Smooth muscle cell (in vitro differentiated cells): Measurements from ENCODE around the gene SLC38A11. TPM values are rescaled to one million over a fixed set of nuclear protein-coding genes. Genes with fewer than 3 reads are reported as not detected.
A peak's percentile ranks its signal among the peaks of the same experiment; 100 is the strongest.
"Not testable (repeated sequence)": the region's sequence is repeated elsewhere in the genome, so short reads cannot be mapped to it uniquely, and the experiment has no call there.

Experiments
- DNase-seq: peaks from one replicate; lab custom pipeline; 2025; ENCODE audit not compliant: unreplicated experiment; lab: John Stamatoyannopoulos, UW
- H2AFZ ChIP-seq: fragments of 200-600 bp; sonication (generic); 2 replicates; pipeline ENCODE4 v1.6.0; 2016; ENCODE audit warnings: antibody characterized with exemption, low read depth, mild to moderate bottlenecking
- H3F3A ChIP-seq: fragments of 200-600 bp; sonication (generic); 2 replicates; pipeline ENCODE4 v1.6.0; 2017; ENCODE audit warnings: antibody characterized with exemption, low read depth
- H3K27ac ChIP-seq: fragments of 200-600 bp; sonication (generic); 2 replicates; pipeline ENCODE4 v1.5.1; 2016; ENCODE audit warnings: low read depth, mild to moderate bottlenecking
- H3K27me3 ChIP-seq: fragments of 200-600 bp; sonication (generic); 2 replicates; pipeline ENCODE4 v1.6.1; 2016; ENCODE audit warnings: low read depth, mild to moderate bottlenecking
- H3K36me3 ChIP-seq: fragments of 200-600 bp; sonication (generic); 2 replicates; pipeline ENCODE4 v1.5.1; 2016; ENCODE audit warnings: low read depth
- H3K4me1 ChIP-seq: fragments of 200-600 bp; sonication (generic); 2 replicates; pipeline ENCODE4 v1.5.1; 2016; ENCODE audit warnings: low read depth
- H3K4me2 ChIP-seq: fragments of 200-600 bp; sonication (generic); 2 replicates; pipeline ENCODE4 v1.6.0; 2016; ENCODE audit warnings: mild to moderate bottlenecking
- H3K4me3 ChIP-seq: fragments of 200-600 bp; sonication (generic); 2 replicates; pipeline ENCODE4 v1.5.1; 2016; ENCODE audit warnings: mild to moderate bottlenecking
- H3K79me2 ChIP-seq: fragments of 200-600 bp; sonication (generic); 2 replicates; pipeline ENCODE4 v1.6.0; 2016; ENCODE audit warnings: low read depth, mild to moderate bottlenecking
- H3K9ac ChIP-seq: fragments of 200-600 bp; sonication (generic); 2 replicates; pipeline ENCODE4 v1.6.0; 2016; ENCODE audit warnings: low read depth
- H3K9me3 ChIP-seq: fragments of 200-600 bp; sonication (generic); replicated peaks from 2 replicates; pipeline ENCODE4 v1.5.1; 2016; ENCODE audit warnings: low read depth
- H4K20me1 ChIP-seq: fragments of 200-600 bp; sonication (generic); 2 replicates; pipeline ENCODE4 v1.6.0; 2016; ENCODE audit warnings: low read depth
- WGBS: methylation state at CpG from one replicate; pipeline ENCODE4 v1.1.7; 2016; ENCODE audit warnings: low lambda C conversion rate; 5-methylcytosine and 5-hydroxymethylcytosine counted together
- polyA plus RNA-seq: library from polyadenylated mRNA; unstranded; fragments of >200 nt; fragmentation: Nextera tagmentation; extraction: Ambion mirVana; gene quantifications from 2 replicates; pipeline ENCODE4 v1.2.1, GENCODE V29; 2016
- total RNA-seq: library from RNA; depleted of rRNA; stranded (reverse); fragments of >200 nt; gene quantifications from 2 replicates; pipeline ENCODE4 v1.2.3, GENCODE V29; 2014
- TF ChIP-seq, protein P1 (sequence below): fragments of 200-600 bp; sonication (generic); IDR thresholded peaks from 2 replicates; pipeline ENCODE4 v1.5.1; 2017; ENCODE audit warnings: borderline replicate concordance, mild to moderate bottlenecking, antibody characterized with exemption; ENCODE audit not compliant: insufficient read depth, poor library complexity, severe bottlenecking

The SLC38A11 gene
- total and polyA plus RNA-seq, 2 experiments from 2014 or later: not detected

DNA sequence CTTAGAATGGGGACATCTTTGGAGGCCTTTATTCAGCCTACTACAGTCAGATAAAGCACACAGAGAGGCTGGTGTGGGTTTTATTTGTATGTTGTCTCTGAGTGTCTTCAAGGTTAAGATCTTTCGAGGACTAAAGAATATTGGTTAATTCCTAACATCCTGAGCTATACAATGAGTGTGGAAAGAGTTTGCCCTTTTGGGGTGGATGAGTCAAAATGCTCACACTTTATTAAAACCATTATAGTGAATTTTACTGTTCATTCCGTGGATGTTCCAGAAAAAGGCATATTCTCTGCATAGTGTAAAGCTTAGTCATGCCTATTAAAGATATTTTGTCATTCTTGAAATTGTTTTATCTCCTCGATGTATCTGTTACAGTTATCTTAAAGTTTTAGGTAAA is 29.1 kb upstream of the SLC38A11 start:
- Histone ChIP-seq H3K4me1 (peaks cover 11% of the 10 kb centered on the region), H3K27ac (no peak overlapping the region), H3K4me3 (no peak overlapping the region), H3F3A (peaks cover 10% of the 10 kb centered on the region), H2AFZ (no peak overlapping the region), H3K9me3 (no peaks in the 10 kb centered on the region), H3K9ac (no peak overlapping the region), H3K27me3 (no peaks in the 10 kb centered on the region), H3K79me2 (no peaks in the 10 kb centered on the region), H3K36me3 (no peaks in the 10 kb centered on the region), H4K20me1 (no peaks in the 10 kb centered on the region), H3K4me2 (no peak overlapping the region)
- WGBS: 39% methylated on average over 3 of the region's 3 CpGs
- TF ChIP-seq, protein P1, sequence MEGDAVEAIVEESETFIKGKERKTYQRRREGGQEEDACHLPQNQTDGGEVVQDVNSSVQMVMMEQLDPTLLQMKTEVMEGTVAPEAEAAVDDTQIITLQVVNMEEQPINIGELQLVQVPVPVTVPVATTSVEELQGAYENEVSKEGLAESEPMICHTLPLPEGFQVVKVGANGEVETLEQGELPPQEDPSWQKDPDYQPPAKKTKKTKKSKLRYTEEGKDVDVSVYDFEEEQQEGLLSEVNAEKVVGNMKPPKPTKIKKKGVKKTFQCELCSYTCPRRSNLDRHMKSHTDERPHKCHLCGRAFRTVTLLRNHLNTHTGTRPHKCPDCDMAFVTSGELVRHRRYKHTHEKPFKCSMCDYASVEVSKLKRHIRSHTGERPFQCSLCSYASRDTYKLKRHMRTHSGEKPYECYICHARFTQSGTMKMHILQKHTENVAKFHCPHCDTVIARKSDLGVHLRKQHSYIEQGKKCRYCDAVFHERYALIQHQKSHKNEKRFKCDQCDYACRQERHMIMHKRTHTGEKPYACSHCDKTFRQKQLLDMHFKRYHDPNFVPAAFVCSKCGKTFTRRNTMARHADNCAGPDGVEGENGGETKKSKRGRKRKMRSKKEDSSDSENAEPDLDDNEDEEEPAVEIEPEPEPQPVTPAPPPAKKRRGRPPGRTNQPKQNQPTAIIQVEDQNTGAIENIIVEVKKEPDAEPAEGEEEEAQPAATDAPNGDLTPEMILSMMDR: no peak
- no peak for DNase-seq

DNA sequence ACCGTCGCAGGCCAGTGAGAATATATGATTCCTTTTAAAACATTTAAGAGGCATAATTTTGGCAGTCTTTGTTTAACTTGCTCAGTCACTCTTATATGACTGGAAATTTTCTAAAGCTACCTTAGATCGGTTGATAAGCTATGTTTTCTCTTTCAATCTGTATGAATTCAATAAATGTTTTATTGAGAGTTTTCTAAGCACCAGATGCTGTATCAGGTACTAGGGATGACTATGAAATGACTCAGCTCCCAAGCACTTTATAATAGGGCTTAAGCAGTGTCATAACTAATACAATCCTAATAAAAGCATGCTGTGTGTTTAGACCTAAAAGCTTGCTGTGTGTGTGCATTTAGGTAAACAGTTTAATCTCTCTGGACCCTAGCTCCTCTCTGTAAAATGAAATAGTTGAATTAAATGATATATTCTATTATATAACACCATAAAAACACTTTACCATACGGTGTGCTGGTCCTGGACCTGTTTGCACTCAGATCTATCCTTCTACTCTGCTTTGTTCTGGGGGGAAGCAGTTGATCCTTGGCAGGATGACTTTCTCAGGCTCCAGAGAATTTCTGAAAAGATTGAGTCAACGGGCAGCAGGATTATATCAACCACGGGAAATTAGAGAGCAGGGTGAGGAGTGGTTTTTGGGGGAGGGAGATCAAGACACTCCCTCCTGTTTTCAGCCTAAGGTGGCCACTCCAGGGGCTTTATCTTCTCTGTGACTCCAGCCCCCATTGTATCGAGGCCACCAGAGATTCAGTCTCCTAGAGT is 26.1 kb upstream of the SLC38A11 start:
- Histone ChIP-seq H3K4me3 (no peak overlapping the region), H3K36me3 (no peaks in the 10 kb centered on the region), H3K9ac (peak overlapping the region; percentile 35), H3K9me3 (no peaks in the 10 kb centered on the region), H3K27ac (peak overlapping the region; percentile 81), H2AFZ (no peak overlapping the region), H3K79me2 (no peaks in the 10 kb centered on the region), H3K4me2 (peak overlapping the region; percentile 71), H3K4me1 (peaks cover 11% of the 10 kb centered on the region), H3K27me3 (no peaks in the 10 kb centered on the region), H3F3A (peaks cover 10% of the 10 kb centered on the region), H4K20me1 (no peaks in the 10 kb centered on the region)
- WGBS: 57% methylated on average over 7 of the region's 7 CpGs
- no peak for DNase-seq
- TF ChIP-seq, protein P1: no peak

DNA sequence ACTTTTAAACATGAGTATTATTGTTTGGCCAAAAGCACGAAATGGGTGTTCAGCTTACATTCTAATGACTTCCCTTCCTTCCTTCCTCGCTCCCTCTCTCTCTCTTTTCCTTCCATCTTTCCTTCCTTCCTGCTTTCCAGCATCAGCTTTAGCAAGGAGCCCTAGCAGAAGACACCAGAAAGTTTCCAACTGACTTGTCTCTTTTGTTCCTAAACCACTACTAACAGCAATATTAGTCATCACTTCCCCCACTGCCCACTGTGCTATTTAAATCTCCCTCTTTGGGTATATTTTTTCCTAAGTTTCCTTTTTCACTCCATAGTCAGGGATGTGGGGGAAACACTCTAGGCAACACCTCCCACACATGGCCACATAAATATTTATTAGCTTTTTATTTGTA is 25.4 kb upstream of the SLC38A11 start:
- H2AFZ ChIP-seq, H3K36me3 ChIP-seq, DNase-seq, H3K79me2 ChIP-seq, H3K9me3 ChIP-seq, H4K20me1 ChIP-seq, H3K4me3 ChIP-seq, H3K27me3 ChIP-seq: not testable (repeated sequence)
- Histone ChIP-seq H3K27ac (peak overlapping the region; percentile 81), H3F3A (peaks cover 10% of the 10 kb centered on the region), H3K4me2 (peak overlapping the region; percentile 71), H3K9ac (peak overlapping the region; percentile 35), H3K4me1 (peaks cover 11% of the 10 kb centered on the region)
- WGBS: 92% methylated on average over 2 of the region's 2 CpGs

DNA sequence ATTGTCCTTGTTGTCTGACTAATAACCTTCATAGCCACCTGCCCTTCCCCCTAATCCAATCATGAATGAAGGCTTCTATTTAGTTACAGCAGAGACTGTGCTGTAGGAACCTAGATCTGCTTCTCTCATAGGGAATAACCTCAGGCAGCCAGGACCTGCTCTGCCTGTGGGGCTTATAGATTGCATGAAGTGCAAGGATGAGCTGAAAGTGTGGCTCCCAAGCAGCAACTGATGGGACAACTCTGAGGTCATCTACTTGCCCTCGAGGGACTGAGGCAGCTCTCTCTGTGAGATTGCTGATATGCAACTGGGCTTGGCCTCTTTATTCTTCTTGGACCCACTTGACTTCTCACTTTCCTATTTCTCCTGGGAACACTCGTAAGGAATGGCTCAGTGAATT is 23.8 kb upstream of the SLC38A11 start:
- no peak for DNase-seq
- Histone ChIP-seq H3K36me3 (no peaks in the 10 kb centered on the region), H3K27ac (no peak overlapping the region), H2AFZ (no peak overlapping the region), H3K4me1 (peaks cover 11% of the 10 kb centered on the region), H3K4me2 (no peak overlapping the region), H4K20me1 (no peaks in the 10 kb centered on the region), H3K4me3 (no peak overlapping the region), H3K27me3 (no peaks in the 10 kb centered on the region), H3F3A (peaks cover 10% of the 10 kb centered on the region), H3K9ac (no peak overlapping the region), H3K9me3 (no peaks in the 10 kb centered on the region), H3K79me2 (no peaks in the 10 kb centered on the region)
- 80% methylated on average over 2 of the region's 2 CpGs for WGBS
- TF ChIP-seq, protein P1: no peak

DNA sequence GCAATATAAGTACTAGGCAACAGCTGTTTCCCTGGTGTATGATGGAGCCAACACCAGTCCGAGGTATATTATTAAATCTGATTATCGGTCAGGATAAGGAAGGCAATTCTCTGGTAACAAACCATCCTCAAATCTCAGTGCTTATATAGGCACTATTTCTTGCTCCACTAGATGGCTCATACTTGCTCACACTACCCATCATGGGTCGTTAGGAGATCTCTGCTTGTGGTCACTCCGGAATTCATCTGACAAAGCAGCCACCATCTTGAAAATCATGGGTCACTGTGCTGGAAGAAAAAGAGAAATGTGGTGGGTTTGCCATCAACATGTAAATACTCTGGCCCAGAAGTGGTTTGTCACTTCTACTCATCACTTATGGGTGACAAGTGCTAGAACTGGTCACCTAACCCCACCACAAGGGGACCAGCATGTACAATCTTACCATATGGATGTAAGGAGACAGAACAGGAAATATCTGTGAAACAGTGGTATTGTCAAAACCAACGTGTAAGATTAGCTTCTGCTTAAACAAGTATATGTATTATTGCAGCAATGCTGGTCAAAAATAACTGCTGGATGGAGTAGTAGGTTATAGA is 21.6 kb upstream of the SLC38A11 start:
- H3K79me2 ChIP-seq, H3F3A ChIP-seq, H3K27ac ChIP-seq, H4K20me1 ChIP-seq, H3K4me3 ChIP-seq, H2AFZ ChIP-seq, DNase-seq, H3K4me2 ChIP-seq, H3K36me3 ChIP-seq, H3K27me3 ChIP-seq, H3K9me3 ChIP-seq, H3K9ac ChIP-seq: not testable (repeated sequence)
- H3K4me1 ChIP-seq: peaks cover 11% of the 10 kb centered on the region
- 87% methylated on average over 5 of the region's 5 CpGs for WGBS
